ENCODE results near the gene CRX.
"Not testable (repeated sequence)": the region's sequence is repeated elsewhere in the genome, so short reads cannot be mapped to it uniquely, and the experiment has no call there.

CRX gene

GRCh38 chr19:47806435-47806834 is 15.3 kb upstream of the CRX start:
- no peak overlapping the region for H3K27ac ChIP-seq (ENCODE audit: low read length)
- H3K4me1 ChIP-seq (ENCODE audit: insufficient read depth, low read length) = no peaks in the 10 kb centered on the region
- H3K4me3 ChIP-seq (ENCODE audit: low read depth in 1 of 2, low read length in 2 of 2) = no peak overlapping the region
- ATAC-seq (ENCODE audit: insufficient read depth, low read depth) (no peak), DNase-seq (no peak)
- no peaks in the 10 kb centered on the region for H4K20me1 ChIP-seq (ENCODE audit: insufficient read depth, low read length)
- no peaks in the 10 kb centered on the region for H3K27me3 ChIP-seq (ENCODE audit: insufficient read depth, low read length, poor library complexity)
- no peaks in the 10 kb centered on the region for H3K9me3 ChIP-seq (ENCODE audit: insufficient read depth, low read length, severe bottlenecking)
- no peaks in the 10 kb centered on the region for H3K79me2 ChIP-seq (ENCODE audit: insufficient read depth, low read length)
- TF ChIP-seq EZH2 (IDR thresholded peaks at IDR 0.05; ENCODE audit: borderline replicate concordance, low read depth, low read length, severe bottlenecking) (no peak), CTCF (IDR thresholded peaks at IDR 0.05; ENCODE audit: borderline replicate concordance, extremely low read depth, low read length, poor library complexity, severe bottlenecking) (no peak)
- H3K36me3 ChIP-seq (ENCODE audit: insufficient read depth, low read length) = no peaks in the 10 kb centered on the region
- no peak overlapping the region for H3K4me2 ChIP-seq (ENCODE audit: insufficient read depth, low read length)
- no peak overlapping the region for H3K9ac ChIP-seq (ENCODE audit: low read depth, low read length)
- no peak overlapping the region for H2AFZ ChIP-seq (ENCODE audit: low read depth, low read length)

GRCh38 chr19:47813304-47813994 is 8.3 kb upstream of the CRX start:
- Histone ChIP-seq H3K36me3 (ENCODE audit: insufficient read depth, low read length) (no peaks in the 10 kb centered on the region), H4K20me1 (ENCODE audit: insufficient read depth, low read length) (no peaks in the 10 kb centered on the region; the same call in 1 of the 2 replicates), H3K4me3 (ENCODE audit: low read depth in 1 of 2, low read length in 2 of 2) (no peak overlapping the region), H3K79me2 (ENCODE audit: insufficient read depth, low read length) (no peaks in the 10 kb centered on the region), H3K9me3 (ENCODE audit: insufficient read depth, low read length, severe bottlenecking) (no peaks in the 10 kb centered on the region), H3K27ac (ENCODE audit: low read length) (no peak overlapping the region), H2AFZ (ENCODE audit: low read depth, low read length) (no peak overlapping the region), H3K4me2 (ENCODE audit: insufficient read depth, low read length) (no peak overlapping the region), H3K4me1 (ENCODE audit: insufficient read depth, low read length) (no peaks in the 10 kb centered on the region), H3K9ac (ENCODE audit: low read depth, low read length) (no peak overlapping the region), H3K27me3 (ENCODE audit: insufficient read depth, low read length, poor library complexity) (no peaks in the 10 kb centered on the region)
- TF ChIP-seq CTCF (IDR thresholded peaks at IDR 0.05; ENCODE audit: borderline replicate concordance, extremely low read depth, low read length, poor library complexity, severe bottlenecking) (peak; percentile 82), EZH2 (IDR thresholded peaks at IDR 0.05; ENCODE audit: borderline replicate concordance, low read depth, low read length, severe bottlenecking) (no peak)
- ATAC-seq (ENCODE audit: insufficient read depth, low read depth) (peak; percentile 93), DNase-seq (peak; percentile 81)

- TF ChIP-seq CTCF (IDR thresholded peaks at IDR 0.05; ENCODE audit: borderline replicate concordance, extremely low read depth, low read length, poor library complexity, severe bottlenecking) = no peak
- TF ChIP-seq EZH2 (IDR thresholded peaks at IDR 0.05; ENCODE audit: borderline replicate concordance, low read depth, low read length, severe bottlenecking) = no peak
- no peaks in the 10 kb centered on the region for H3K27me3 ChIP-seq (ENCODE audit: insufficient read depth, low read length, poor library complexity)
- ATAC-seq (ENCODE audit: insufficient read depth, low read depth) (no peak), DNase-seq (no peak)
- H4K20me1 ChIP-seq (ENCODE audit: insufficient read depth, low read length) = no peaks in the 10 kb centered on the region; the same call in 1 of the 2 replicates
- H3K9me3 ChIP-seq (ENCODE audit: insufficient read depth, low read length, severe bottlenecking) = no peaks in the 10 kb centered on the region
- no peaks in the 10 kb centered on the region for H3K79me2 ChIP-seq (ENCODE audit: insufficient read depth, low read length)
- H3K4me2 ChIP-seq (ENCODE audit: insufficient read depth, low read length) = no peak overlapping the region
- no peak overlapping the region for H2AFZ ChIP-seq (ENCODE audit: low read depth, low read length)
- no peaks in the 10 kb centered on the region for H3K36me3 ChIP-seq (ENCODE audit: insufficient read depth, low read length)
- H3K27ac ChIP-seq (ENCODE audit: low read length) = no peak overlapping the region
- H3K4me1 ChIP-seq (ENCODE audit: insufficient read depth, low read length) = no peaks in the 10 kb centered on the region
- no peak overlapping the region for H3K9ac ChIP-seq (ENCODE audit: low read depth, low read length)
- no peak overlapping the region for H3K4me3 ChIP-seq (ENCODE audit: low read depth in 1 of 2, low read length in 2 of 2)
Measured at GRCh38 chr19:47813995-47814328, 7.8 kb upstream of the CRX start.

GRCh38 chr19:47816270-47816669 is 5.5 kb upstream of the CRX start:
- ATAC-seq (ENCODE audit: insufficient read depth, low read depth); H3K79me2 ChIP-seq (ENCODE audit: insufficient read depth, low read length); H3K9me3 ChIP-seq (ENCODE audit: insufficient read depth, low read length, severe bottlenecking); H3K27ac ChIP-seq (ENCODE audit: low read length); H4K20me1 ChIP-seq (ENCODE audit: insufficient read depth, low read length); H3K9ac ChIP-seq (ENCODE audit: low read depth, low read length); DNase-seq; H3K4me1 ChIP-seq (ENCODE audit: insufficient read depth, low read length); H3K36me3 ChIP-seq (ENCODE audit: insufficient read depth, low read length); H3K4me2 ChIP-seq (ENCODE audit: insufficient read depth, low read length); H2AFZ ChIP-seq (ENCODE audit: low read depth, low read length); H3K4me3 ChIP-seq (ENCODE audit: low read depth in 1 of 2, low read length in 2 of 2): not testable (repeated sequence)
- peaks cover 12% of the 10 kb centered on the region for H3K27me3 ChIP-seq (ENCODE audit: insufficient read depth, low read length, poor library complexity)

GRCh38 chr19:47818221-47818620 is 3.5 kb upstream of the CRX start:
- H3K4me3 ChIP-seq (ENCODE audit: low read depth in 1 of 2, low read length in 2 of 2); H3K27ac ChIP-seq (ENCODE audit: low read length); DNase-seq; H2AFZ ChIP-seq (ENCODE audit: low read depth, low read length); H3K4me1 ChIP-seq (ENCODE audit: insufficient read depth, low read length); H3K79me2 ChIP-seq (ENCODE audit: insufficient read depth, low read length); H3K9ac ChIP-seq (ENCODE audit: low read depth, low read length); H3K36me3 ChIP-seq (ENCODE audit: insufficient read depth, low read length); H3K9me3 ChIP-seq (ENCODE audit: insufficient read depth, low read length, severe bottlenecking); ATAC-seq (ENCODE audit: insufficient read depth, low read depth); H3K4me2 ChIP-seq (ENCODE audit: insufficient read depth, low read length); H4K20me1 ChIP-seq (ENCODE audit: insufficient read depth, low read length): not testable (repeated sequence)
- peaks cover 15% of the 10 kb centered on the region for H3K27me3 ChIP-seq (ENCODE audit: insufficient read depth, low read length, poor library complexity)
